T-cell (primary cell): ENCODE data around the gene SETD9. TPM values are rescaled to one million over a fixed set of nuclear protein-coding genes. Genes with fewer than 3 reads are reported as not detected.

Experiments
- ATAC-seq, 4 experiments: fragments of 200-7000 bp in 3 of 4; fragments of 150-1000 bp in 1 of 4; cut with Tn5 transposase; replicated peaks in 1 of 4; 1 replicate in 3 of 4; 2 replicates in 1 of 4; pipeline ENCODE4 v1.10.0; 2021; ENCODE audit warnings: moderate library complexity in 3 of 4, mild to moderate bottlenecking in 2 of 4, moderate number of reproducible peaks in 1 of 4
- CTCF ChIA-PET, 2 donors: fragments of 300-600 bp; sonication (Branson Sonifier 250); formaldehyde crosslinking; loops; one replicate each; lab custom pipeline; 2022; ENCODE audit warnings: antibody characterized with exemption in 2 of 2; lab: Charles Lee
- POLR2A ChIA-PET, 2 donors: fragments of 300-600 bp; sonication (Branson Sonifier 250); formaldehyde crosslinking; loops; one replicate each; lab custom pipeline; 2022; ENCODE audit warnings: antibody characterized with exemption in 2 of 2; lab: Charles Lee
- DNase-seq, 35 experiments: peaks; one replicate each; pipeline versions ENCODE4 v3.0.0 to v3.0.0-alpha.2; 2013 to 2023
- H3K27ac ChIP-seq: one replicate; pipeline ENCODE4 v1.5.1; 2013; ENCODE audit warnings: low read length
- H3K27me3 ChIP-seq, 2 experiments: replicated peaks in 1 of 2; 1 replicate in 1 of 2; 2 replicates in 1 of 2; pipeline versions ENCODE4 v1.6.1 to v1.7.0; 2013; ENCODE audit warnings: low read length in 1 of 2, mixed read lengths in 1 of 2; ENCODE audit not compliant: control insufficient read depth in 2 of 2, insufficient read depth in 2 of 2; ENCODE audit errors: extremely low read depth in 1 of 2
- H3K36me3 ChIP-seq, 2 donors: 1 replicate in 1 of 2; 2 replicates in 1 of 2; pipeline versions ENCODE4 v1.6.1 to v1.7.0; 2013; ENCODE audit warnings: low read length in 1 of 2; ENCODE audit not compliant: control insufficient read depth in 2 of 2, insufficient read depth in 1 of 2; ENCODE audit errors: extremely low read depth in 1 of 2
- H3K4me1 ChIP-seq, 2 experiments: 1 replicate in 1 of 2; 2 replicates in 1 of 2; pipeline versions ENCODE4 v1.6.1 to v1.7.0; 2013; ENCODE audit warnings: low read length in 2 of 2, mixed read lengths in 1 of 2; ENCODE audit not compliant: insufficient read depth in 2 of 2, control insufficient read depth in 1 of 2; ENCODE audit errors: extremely low read depth in 1 of 2
- H3K4me3 ChIP-seq, 2 donors: 1 replicate in 1 of 2; 2 replicates in 1 of 2; pipeline versions ENCODE4 v1.5.1 to v1.7.0; 2013; ENCODE audit warnings: mild to moderate bottlenecking in 2 of 2, low read length in 1 of 2, moderate library complexity in 1 of 2; ENCODE audit not compliant: control insufficient read depth in 1 of 2; ENCODE audit errors: extremely low read depth in 1 of 2
- H3K9me3 ChIP-seq: 2 replicates; pipeline ENCODE4 v1.7.0; 2013
- H3K27ac Mint-ChIP-seq, 2 donors: one replicate each; pipeline ENCODE4 v1.8.0; 2020 to 2021; ENCODE audit warnings: mild to moderate bottlenecking in 2 of 2, mixed read lengths in 2 of 2
- H3K27me3 Mint-ChIP-seq, 2 donors: one replicate each; pipeline ENCODE4 v1.8.0; 2021 to 2022; ENCODE audit warnings: mixed read lengths in 2 of 2
- H3K36me3 Mint-ChIP-seq: one replicate; pipeline ENCODE4 v1.8.0; 2021; ENCODE audit warnings: mixed read lengths
- H3K4me1 Mint-ChIP-seq, 3 donors: one replicate each; pipeline ENCODE4 v1.8.0; 2020 to 2022; ENCODE audit warnings: mixed read lengths in 3 of 3, mild to moderate bottlenecking in 1 of 3
- H3K4me3 Mint-ChIP-seq, 3 donors: one replicate each; pipeline ENCODE4 v1.8.0; 2020 to 2022; ENCODE audit warnings: mild to moderate bottlenecking in 3 of 3, mixed read lengths in 3 of 3, moderate library complexity in 3 of 3
- H3K9me3 Mint-ChIP-seq, 3 donors: one replicate each; pipeline ENCODE4 v1.8.0; 2020 to 2022; ENCODE audit warnings: mixed read lengths in 3 of 3
- WGBS: methylation state at CpG from one replicate; pipeline ENCODE4 v1.1.5; 2013; ENCODE audit warnings: missing lambda C conversion rate; ENCODE audit not compliant: insufficient coverage; 5-methylcytosine and 5-hydroxymethylcytosine counted together
- total RNA-seq, 35 experiments: library from RNA in 6 of 35; stranded (reverse) in 6 of 35; fragments of 120-200 nt in 1 of 35; gene quantifications; one replicate each; pipeline versions ENCODE4 v1.2.1 to v1.2.4 and lab custom pipeline; 2013 to 2026

SETD9 gene
- total RNA-seq, 5 donors from 2014 or later (not counting 1 experiment from before 2014, with no cell fraction given), result 0.73 to 6.4 (median 5.3) TPM

- POLR2A ChIA-PET, result no interaction called here
- Histone ChIP-seq H3K4me3 (no peak overlapping the region), H3K4me1 (no peaks in the 10 kb centered on the region), H3K36me3 (no peaks in the 10 kb centered on the region), H3K27me3 (peaks cover 0 to 11% of the 10 kb centered on the region in 2 experiments), H3K27ac (no peak overlapping the region), H3K9me3 (no peaks in the 10 kb centered on the region)
- H3K9me3 Mint-ChIP-seq, result no peaks in the 10 kb centered on the region
- ATAC-seq (no peak), DNase-seq (no peak)
- H3K36me3 Mint-ChIP-seq, result no peaks in the 10 kb centered on the region
- no peak overlapping the region for H3K27ac Mint-ChIP-seq
- 92% methylated on average over 2 of the region's 4 CpGs for WGBS
- no peak overlapping the region for H3K4me3 Mint-ChIP-seq
- CTCF ChIA-PET, result no interaction called here
- H3K4me1 Mint-ChIP-seq, result no peaks in the 10 kb centered on the region
- peaks cover 39 to 49% of the 10 kb centered on the region in 2 donors for H3K27me3 Mint-ChIP-seq
Observed at GRCh38 chr5:56959326-56959725, 49.9 kb downstream of the SETD9 start.

DNA sequence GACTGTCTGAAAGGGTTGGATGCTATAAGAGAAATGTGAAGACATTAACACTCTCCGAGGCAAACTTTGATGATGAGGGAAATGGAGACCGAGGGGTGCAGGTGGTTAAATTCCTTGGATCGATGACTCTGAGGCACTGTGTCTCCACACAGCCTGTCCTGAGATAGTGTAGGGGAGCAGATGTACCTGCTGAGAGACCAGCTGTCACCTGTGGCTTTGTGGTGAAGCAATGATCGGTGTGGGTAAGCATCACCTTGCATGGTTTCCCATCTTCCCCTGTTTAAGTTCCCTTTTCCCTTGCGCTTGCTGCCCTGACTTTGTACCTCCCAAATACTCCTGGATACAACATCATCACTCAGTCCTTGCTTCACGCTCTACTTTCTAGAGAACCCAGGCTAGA is 52.4 kb downstream of the SETD9 start:
- no peaks in the 10 kb centered on the region for H3K4me1 Mint-ChIP-seq

GRCh38 chr5:56962286-56962685 is 52.9 kb downstream of the SETD9 start:
- 100% methylated on average over 1 of the region's 2 CpGs for WGBS
- peaks cover 0 to 21% of the 10 kb centered on the region in 2 experiments for H3K27me3 ChIP-seq
- no peaks in the 10 kb centered on the region for H3K4me1 ChIP-seq
- Mint-ChIP-seq H3K4me1 (no peaks in the 10 kb centered on the region), H3K36me3 (no peaks in the 10 kb centered on the region), H3K27me3 (peaks cover 35 to 58% of the 10 kb centered on the region in 2 donors), H3K9me3 (no peaks in the 10 kb centered on the region), H3K27ac (no peak overlapping the region), H3K4me3 (no peak overlapping the region)
- no peak for DNase-seq
- no peak for ATAC-seq
- ChIA-PET CTCF (no interaction called here), POLR2A (no interaction called here)
- no peak overlapping the region for H3K27ac ChIP-seq
- no peaks in the 10 kb centered on the region for H3K9me3 ChIP-seq
- H3K4me3 ChIP-seq, result no peak overlapping the region
- no peaks in the 10 kb centered on the region for H3K36me3 ChIP-seq

More for the DNA sequence above, 52.4 kb downstream of the SETD9 start:
- no peak overlapping the region for H3K27ac ChIP-seq
- CTCF ChIA-PET, result no interaction called here
- POLR2A ChIA-PET, result no interaction called here
- H3K36me3 ChIP-seq, result no peaks in the 10 kb centered on the region
- DNase-seq, result no peak
- 86% methylated on average over 4 of the region's 6 CpGs for WGBS
- ATAC-seq, result no peak
- H3K27me3 ChIP-seq, result peaks cover 0 to 21% of the 10 kb centered on the region in 2 experiments
- no peaks in the 10 kb centered on the region for H3K9me3 ChIP-seq
- H3K36me3 Mint-ChIP-seq, result no peaks in the 10 kb centered on the region
- peaks cover 35 to 57% of the 10 kb centered on the region in 2 donors for H3K27me3 Mint-ChIP-seq
- no peaks in the 10 kb centered on the region for H3K9me3 Mint-ChIP-seq
- no peak overlapping the region for H3K4me3 ChIP-seq
- H3K4me1 ChIP-seq, result no peaks in the 10 kb centered on the region
- no peak overlapping the region for H3K27ac Mint-ChIP-seq
- no peak overlapping the region for H3K4me3 Mint-ChIP-seq

- CTCF ChIA-PET, result no interaction called here
Observed at GRCh38 chr5:56963246-56963645, 53.9 kb downstream of the SETD9 start.

DNA sequence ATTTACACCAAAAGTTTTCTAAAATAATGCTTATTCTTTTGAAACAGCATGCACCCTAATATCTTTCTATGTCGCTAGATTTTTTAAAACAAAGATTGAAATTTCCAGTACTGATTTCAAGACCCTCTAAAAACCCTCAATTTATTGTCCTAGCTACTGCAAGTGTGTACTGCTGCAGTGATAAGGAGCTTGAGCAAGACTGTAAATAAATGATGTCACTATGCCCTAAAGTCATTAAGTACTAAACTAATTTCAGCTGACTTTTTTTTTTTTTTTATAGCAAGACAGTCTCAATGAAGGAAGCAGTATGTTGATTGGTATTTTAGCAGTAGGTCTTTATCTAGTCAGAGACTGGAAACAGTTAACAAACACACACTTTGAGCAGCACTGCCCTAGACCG is 54.8 kb downstream of the SETD9 start:
- no peak for DNase-seq
- no peaks in the 10 kb centered on the region for H3K4me1 ChIP-seq
- no peaks in the 10 kb centered on the region for H3K9me3 Mint-ChIP-seq
- no CpG with 5 or more reads among the region's 2 CpGs for WGBS
- no peak overlapping the region for H3K4me3 ChIP-seq
- H3K36me3 Mint-ChIP-seq, result no peaks in the 10 kb centered on the region
- H3K9me3 ChIP-seq, result no peaks in the 10 kb centered on the region
- H3K36me3 ChIP-seq, result no peaks in the 10 kb centered on the region
- peaks cover 31 to 46% of the 10 kb centered on the region in 2 donors for H3K27me3 Mint-ChIP-seq
- H3K4me1 Mint-ChIP-seq, result no peaks in the 10 kb centered on the region
- CTCF ChIA-PET, result interaction anchor here (0.6 to 1.1 kb wide), 2 partner anchors 22 to 1700 kb away, joined by 3 to 4 read pairs; no protein-coding TSS in a partner anchor
- peaks cover 0 to 21% of the 10 kb centered on the region in 2 experiments for H3K27me3 ChIP-seq
- ATAC-seq, result no peak
- H3K27ac Mint-ChIP-seq, result no peak overlapping the region
- no peak overlapping the region for H3K27ac ChIP-seq
- POLR2A ChIA-PET, result interaction anchor here (0.6 kb wide), 3 partner anchors 34 to 1259 kb away, joined by 3 to 10 read pairs (median 3); no protein-coding TSS in a partner anchor
- no peak overlapping the region for H3K4me3 Mint-ChIP-seq

More at GRCh38 chr5:56963246-56963645, 53.9 kb downstream of the SETD9 start:
- no peak overlapping the region for H3K4me3 Mint-ChIP-seq
- no peak for DNase-seq
- H3K4me1 ChIP-seq, result no peaks in the 10 kb centered on the region
- no peaks in the 10 kb centered on the region for H3K9me3 ChIP-seq
- H3K36me3 Mint-ChIP-seq, result no peaks in the 10 kb centered on the region
- H3K27me3 Mint-ChIP-seq, result peaks cover 31 to 53% of the 10 kb centered on the region in 2 donors
- H3K4me1 Mint-ChIP-seq, result no peaks in the 10 kb centered on the region
- no peak overlapping the region for H3K27ac ChIP-seq
- no peaks in the 10 kb centered on the region for H3K36me3 ChIP-seq
- peaks cover 0 to 21% of the 10 kb centered on the region in 2 experiments for H3K27me3 ChIP-seq
- WGBS, result no CpG with 5 or more reads among the region's 5 CpGs
- POLR2A ChIA-PET, result no interaction called here
- H3K9me3 Mint-ChIP-seq, result no peaks in the 10 kb centered on the region
- no peak overlapping the region for H3K27ac Mint-ChIP-seq
- H3K4me3 ChIP-seq, result no peak overlapping the region
- ATAC-seq, result no peak

Other genes with a start within 250 kb of the SETD9 start
- 10 to 100 TPM; 53.1 to 96.0 (median 80.6) TPM for gene MAP3K1, start 94.0 kb upstream of the SETD9 start, total RNA-seq
- 10 to 100 TPM; 21.3 to 25.9 (median 23.6) TPM for gene MIER3, start 42.5 kb downstream of the SETD9 start, total RNA-seq